MM.1S (cell line): ENCODE measurements around the gene SMCHD1.

Source experiments
- EZH2phosphoT487 ChIP-seq: fragments of 300-600 bp; sonication (generic); IDR thresholded peaks from 2 replicates; pipeline ENCODE4 v1.6.1; 2018; ENCODE audit warnings: antibody characterized with exemption, low read length
- TF ChIP-seq, protein P1 (sequence below): fragments of 300-600 bp; sonication (generic); IDR thresholded peaks from 2 replicates; pipeline ENCODE4 v1.5.1; 2016; ENCODE audit warnings: antibody characterized with exemption, low read length, mixed read lengths

DNA sequence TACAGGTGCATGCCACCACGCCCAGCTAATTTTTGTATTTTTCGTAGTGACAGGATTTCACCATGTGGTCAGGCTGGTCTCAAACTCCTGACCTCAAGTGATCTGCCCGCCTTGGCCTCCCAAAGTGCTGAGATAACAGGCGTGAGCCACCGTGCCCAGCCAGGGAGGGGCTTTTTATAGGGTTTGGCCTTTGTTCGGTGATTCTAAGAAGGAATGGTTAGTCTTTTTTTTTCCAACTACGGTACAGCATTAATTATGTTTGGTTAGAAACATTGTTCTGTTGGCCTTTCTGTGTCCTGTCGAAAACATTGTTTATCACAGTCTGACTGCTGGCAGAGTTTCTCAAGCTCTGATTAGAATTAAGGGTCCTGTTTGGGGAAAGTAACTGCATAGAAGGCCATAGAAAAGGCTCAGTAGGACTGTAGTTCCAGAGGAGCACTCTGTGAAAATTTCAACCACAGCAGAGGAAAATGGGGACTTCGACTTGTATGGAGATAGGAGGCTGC, 19.3 kb upstream of the SMCHD1 start:
- TF ChIP-seq, protein P1, sequence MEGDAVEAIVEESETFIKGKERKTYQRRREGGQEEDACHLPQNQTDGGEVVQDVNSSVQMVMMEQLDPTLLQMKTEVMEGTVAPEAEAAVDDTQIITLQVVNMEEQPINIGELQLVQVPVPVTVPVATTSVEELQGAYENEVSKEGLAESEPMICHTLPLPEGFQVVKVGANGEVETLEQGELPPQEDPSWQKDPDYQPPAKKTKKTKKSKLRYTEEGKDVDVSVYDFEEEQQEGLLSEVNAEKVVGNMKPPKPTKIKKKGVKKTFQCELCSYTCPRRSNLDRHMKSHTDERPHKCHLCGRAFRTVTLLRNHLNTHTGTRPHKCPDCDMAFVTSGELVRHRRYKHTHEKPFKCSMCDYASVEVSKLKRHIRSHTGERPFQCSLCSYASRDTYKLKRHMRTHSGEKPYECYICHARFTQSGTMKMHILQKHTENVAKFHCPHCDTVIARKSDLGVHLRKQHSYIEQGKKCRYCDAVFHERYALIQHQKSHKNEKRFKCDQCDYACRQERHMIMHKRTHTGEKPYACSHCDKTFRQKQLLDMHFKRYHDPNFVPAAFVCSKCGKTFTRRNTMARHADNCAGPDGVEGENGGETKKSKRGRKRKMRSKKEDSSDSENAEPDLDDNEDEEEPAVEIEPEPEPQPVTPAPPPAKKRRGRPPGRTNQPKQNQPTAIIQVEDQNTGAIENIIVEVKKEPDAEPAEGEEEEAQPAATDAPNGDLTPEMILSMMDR, result no peak
- TF ChIP-seq EZH2phosphoT487, result no peak
